Measurements from ENCODE around the gene OR4D2.
A peak's percentile ranks its signal among the peaks of the same experiment; 100 is the strongest.

Gene OR4D2

DNA sequence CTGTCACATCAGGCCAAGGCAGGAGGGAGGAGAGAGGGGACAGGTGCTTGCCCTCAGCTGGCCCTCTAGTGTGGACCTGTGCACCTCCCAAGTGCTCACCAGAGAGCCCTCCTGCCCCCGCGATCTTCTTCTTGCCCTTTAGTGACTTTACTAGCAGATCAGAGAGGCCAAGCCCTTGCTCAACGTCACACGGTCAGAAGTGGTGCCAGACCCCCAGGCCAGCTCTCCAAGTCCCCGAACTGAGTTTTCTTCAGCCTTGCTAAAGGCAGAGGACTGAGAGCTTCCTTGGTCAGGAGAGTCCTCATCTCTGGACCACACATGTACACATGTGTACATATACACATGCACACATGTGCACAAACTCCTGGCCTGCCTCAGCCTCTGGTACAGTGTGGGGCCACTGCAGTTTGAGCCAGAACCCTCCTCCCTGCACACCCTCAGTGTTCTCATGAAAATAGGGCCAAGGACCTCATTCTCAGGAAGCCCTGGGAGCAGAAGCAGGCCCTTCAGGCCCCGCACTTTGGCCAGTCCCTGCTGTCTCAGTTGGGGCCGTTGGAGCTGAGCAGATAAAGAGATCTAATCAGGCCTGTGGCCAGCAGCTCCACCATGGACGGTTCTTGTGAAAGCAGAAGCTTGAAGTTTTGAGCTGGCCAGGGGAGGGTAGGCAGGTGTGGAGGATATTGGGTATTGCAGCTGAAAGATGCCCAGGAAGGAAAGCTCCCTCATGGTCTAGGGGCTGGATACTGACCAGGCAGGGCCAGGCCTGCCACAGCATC is 18.4 kb downstream of the OR4D2 start:
- H3K36me3 ChIP-seq (replicated peaks), result no peaks in the 10 kb centered on the region
- in situ Hi-C loops (cut with MboI; ENCODE audit: low sequenced_read_pairs), result no loop called here
- no peaks in the 10 kb centered on the region for H3K4me1 ChIP-seq
- H3K4me3 ChIP-seq, result no peak overlapping the region
- no peaks in the 10 kb centered on the region for H3K27me3 ChIP-seq (ENCODE audit: low read depth)
- H3K9me3 ChIP-seq, result no peaks in the 10 kb centered on the region
- DNase-seq (ENCODE audit: low spot score in 2 of 2), result no peak

DNA sequence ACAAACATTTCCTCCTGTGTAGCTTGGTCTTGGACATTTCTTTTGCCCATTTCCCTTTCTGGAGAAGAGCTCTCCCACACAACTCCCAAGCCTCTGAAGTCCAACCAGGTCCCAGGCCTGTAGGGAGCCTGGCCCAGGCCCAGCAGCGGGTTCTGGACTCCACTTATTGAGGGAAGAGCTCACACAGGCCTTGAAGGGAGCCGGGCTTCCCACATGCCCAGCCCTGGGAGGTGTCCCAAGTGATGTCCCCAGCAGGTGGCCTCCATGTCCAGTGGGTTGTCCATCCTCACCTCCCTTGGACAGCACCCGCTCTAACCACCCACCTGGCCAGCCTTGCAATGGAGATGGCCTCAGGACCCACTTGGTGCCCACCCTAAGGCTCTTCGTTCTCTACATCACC is 19.8 kb downstream of the OR4D2 start:
- no peaks in the 10 kb centered on the region for H3K27me3 ChIP-seq (ENCODE audit: low read depth)
- H3K9me3 ChIP-seq, result no peaks in the 10 kb centered on the region
- in situ Hi-C loops (cut with MboI; ENCODE audit: low sequenced_read_pairs), result no loop called here
- H3K4me1 ChIP-seq, result no peaks in the 10 kb centered on the region
- no peak for DNase-seq (ENCODE audit: low spot score in 2 of 2)
- H3K36me3 ChIP-seq (replicated peaks), result no peaks in the 10 kb centered on the region
- no peak overlapping the region for H3K4me3 ChIP-seq

- in situ Hi-C loops (cut with MboI; ENCODE audit: low sequenced_read_pairs), result no loop called here
- H3K4me1 ChIP-seq, result no peaks in the 10 kb centered on the region
- H3K27me3 ChIP-seq (ENCODE audit: low read depth), result no peaks in the 10 kb centered on the region
Measured at GRCh38 chr17:58187063-58187462, 20.3 kb downstream of the OR4D2 start.

DNA sequence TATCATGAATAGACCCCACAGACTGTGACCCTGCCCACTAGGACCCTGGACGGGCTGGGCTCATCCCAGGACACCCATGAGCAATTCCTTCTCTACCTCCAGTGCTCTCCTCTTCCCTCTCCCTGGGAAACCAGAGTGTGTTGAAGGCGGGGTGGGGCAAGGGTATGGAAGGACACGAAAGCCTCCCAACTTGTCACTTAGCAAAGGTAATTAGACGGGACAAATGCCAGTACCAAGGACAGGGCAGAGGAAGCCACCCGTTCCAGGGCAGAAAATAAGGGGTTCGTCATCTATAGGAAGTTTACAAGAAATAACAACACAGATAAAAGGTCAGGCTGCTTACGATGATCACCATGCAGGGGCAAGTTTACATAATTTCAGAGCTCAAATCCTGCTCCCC is 20.9 kb downstream of the OR4D2 start:
- no peaks in the 10 kb centered on the region for H3K36me3 ChIP-seq (replicated peaks)

More at GRCh38 chr17:58187063-58187462, 20.3 kb downstream of the OR4D2 start:
- Histone ChIP-seq H3K4me3 (no peak overlapping the region), H3K36me3 (replicated peaks) (no peaks in the 10 kb centered on the region), H3K9me3 (no peaks in the 10 kb centered on the region)
- DNase-seq (ENCODE audit: low spot score in 2 of 2), result no peak

GRCh38 chr17:58189436-58190146 is 22.8 kb downstream of the OR4D2 start:
- in situ Hi-C loops (cut with MboI; ENCODE audit: low sequenced_read_pairs), result no loop called here
- Histone ChIP-seq H3K36me3 (replicated peaks) (no peaks in the 10 kb centered on the region), H3K4me1 (no peaks in the 10 kb centered on the region), H3K9me3 (no peaks in the 10 kb centered on the region), H3K4me3 (no peak overlapping the region), H3K27me3 (ENCODE audit: low read depth) (no peaks in the 10 kb centered on the region)
- no peak for DNase-seq (ENCODE audit: low spot score in 2 of 2)

More for the DNA sequence above, 20.9 kb downstream of the OR4D2 start:
- H3K4me1 ChIP-seq, result no peaks in the 10 kb centered on the region
- H3K4me3 ChIP-seq, result no peak overlapping the region
- H3K9me3 ChIP-seq, result no peaks in the 10 kb centered on the region
- in situ Hi-C loops (cut with MboI; ENCODE audit: low sequenced_read_pairs), result no loop called here
- DNase-seq (ENCODE audit: low spot score in 2 of 2), result no peak
- no peaks in the 10 kb centered on the region for H3K27me3 ChIP-seq (ENCODE audit: low read depth)

DNA sequence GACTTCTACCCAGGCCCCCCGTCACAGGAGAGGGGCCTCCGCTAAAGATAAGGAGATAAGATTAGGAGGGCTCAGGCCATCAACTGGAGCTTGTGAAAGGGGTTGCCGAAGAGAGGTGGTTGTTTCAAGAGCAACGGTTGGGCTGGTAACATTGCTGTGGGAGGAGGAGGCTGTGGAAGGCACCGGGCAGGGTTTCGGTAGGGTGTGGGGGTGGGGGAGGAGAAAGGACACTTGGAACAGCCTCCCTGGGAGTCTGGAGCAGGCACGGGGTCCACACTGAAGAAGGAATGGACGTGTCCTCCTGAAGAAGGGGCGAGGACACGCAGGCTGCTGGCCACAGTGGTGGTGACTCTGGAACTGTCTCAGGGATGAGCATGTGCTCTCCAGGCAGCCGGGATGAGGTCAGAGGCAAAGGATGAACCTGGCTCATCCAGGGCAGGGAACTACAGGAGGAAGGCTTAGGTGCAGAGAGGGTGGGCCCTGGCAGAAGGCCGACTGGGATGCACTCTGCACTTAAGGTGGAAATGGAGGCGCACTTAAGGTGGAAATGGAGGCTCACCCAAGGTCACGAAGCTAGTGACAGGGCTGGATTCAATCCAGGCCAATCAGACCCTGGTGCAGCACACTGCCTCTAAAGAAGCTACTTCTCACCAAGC is 24.6 kb downstream of the OR4D2 start:
- DNase-seq (ENCODE audit: low spot score in 2 of 2), result no peak
- Histone ChIP-seq H3K27me3 (ENCODE audit: low read depth) (no peaks in the 10 kb centered on the region), H3K9me3 (no peaks in the 10 kb centered on the region), H3K4me1 (no peaks in the 10 kb centered on the region), H3K4me3 (no peak overlapping the region), H3K36me3 (replicated peaks) (no peaks in the 10 kb centered on the region)
- in situ Hi-C loops (cut with MboI; ENCODE audit: low sequenced_read_pairs), result no loop called here

DNA sequence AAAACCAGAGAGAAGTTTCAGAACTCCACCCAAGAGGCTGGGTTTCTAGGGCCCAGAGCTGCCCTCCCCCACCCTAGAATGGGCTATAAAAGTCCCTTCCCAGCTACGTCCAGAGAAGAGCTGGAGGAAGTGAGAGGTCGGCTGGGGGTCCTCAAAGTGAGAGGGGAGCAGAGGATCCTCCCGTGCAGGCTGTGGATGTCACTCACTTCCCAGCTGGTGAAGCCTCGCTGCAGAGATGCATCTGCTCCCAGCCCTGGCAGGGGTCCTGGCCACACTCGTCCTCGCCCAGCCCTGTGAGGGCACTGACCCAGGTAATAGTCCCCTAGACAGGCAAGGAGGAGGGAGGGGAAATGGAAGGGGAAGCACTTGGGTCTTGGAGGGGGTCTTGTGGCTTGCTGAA is 25.8 kb downstream of the OR4D2 start, which contains the start of gene EPX:
TSS of gene EPX (plus strand) at position 115 of the 400 bp plus-strand sequence. CDS start at position 236, 121 bp downstream.
- no peaks in the 10 kb centered on the region for H3K36me3 ChIP-seq (replicated peaks)
- H3K4me3 ChIP-seq, result no peak within 1 kb of the TSS
- in situ Hi-C loops (cut with MboI; ENCODE audit: low sequenced_read_pairs), result no loop called here
- H3K4me1 ChIP-seq, result no peaks in the 10 kb centered on the region
- DNase-seq (ENCODE audit: low spot score in 2 of 2), result no peak
- H3K27me3 ChIP-seq (ENCODE audit: low read depth), result no peaks in the 10 kb centered on the region
- no peaks in the 10 kb centered on the region for H3K9me3 ChIP-seq

DNA sequence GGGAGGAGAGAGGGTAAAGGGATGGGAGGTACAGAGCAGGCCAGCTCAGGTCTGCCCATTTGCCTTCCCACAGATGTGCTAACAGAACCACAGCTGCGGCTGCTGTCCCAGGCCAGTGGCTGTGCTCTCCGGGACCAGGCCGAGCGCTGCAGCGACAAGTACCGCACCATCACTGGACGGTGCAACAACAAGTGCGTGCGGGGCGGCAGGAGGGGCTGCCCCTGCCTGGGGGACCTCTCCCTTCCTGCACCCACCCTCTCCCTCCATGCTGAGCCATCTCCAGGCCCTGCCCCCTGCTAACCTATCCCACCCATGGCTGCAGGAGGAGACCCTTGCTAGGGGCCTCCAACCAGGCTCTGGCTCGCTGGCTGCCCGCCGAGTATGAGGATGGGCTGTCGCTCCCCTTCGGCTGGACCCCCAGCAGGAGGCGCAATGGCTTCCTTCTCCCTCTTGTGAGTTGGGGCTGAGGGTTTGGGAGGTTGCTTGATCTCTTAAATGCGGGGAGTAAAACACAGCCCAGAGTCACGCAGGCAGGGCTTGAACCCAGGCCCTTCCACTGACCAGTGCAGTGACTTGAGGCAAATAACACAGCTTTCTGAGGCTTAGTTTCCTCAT is 27.0 kb downstream of the OR4D2 start:
- Histone ChIP-seq H3K36me3 (replicated peaks) (no peaks in the 10 kb centered on the region), H3K9me3 (no peaks in the 10 kb centered on the region), H3K4me3 (no peak overlapping the region), H3K27me3 (ENCODE audit: low read depth) (peaks cover 3% of the 10 kb centered on the region), H3K4me1 (no peaks in the 10 kb centered on the region)
- DNase-seq (ENCODE audit: low spot score in 2 of 2), result no peak
- in situ Hi-C loops (cut with MboI; ENCODE audit: low sequenced_read_pairs), result no loop called here

DNA sequence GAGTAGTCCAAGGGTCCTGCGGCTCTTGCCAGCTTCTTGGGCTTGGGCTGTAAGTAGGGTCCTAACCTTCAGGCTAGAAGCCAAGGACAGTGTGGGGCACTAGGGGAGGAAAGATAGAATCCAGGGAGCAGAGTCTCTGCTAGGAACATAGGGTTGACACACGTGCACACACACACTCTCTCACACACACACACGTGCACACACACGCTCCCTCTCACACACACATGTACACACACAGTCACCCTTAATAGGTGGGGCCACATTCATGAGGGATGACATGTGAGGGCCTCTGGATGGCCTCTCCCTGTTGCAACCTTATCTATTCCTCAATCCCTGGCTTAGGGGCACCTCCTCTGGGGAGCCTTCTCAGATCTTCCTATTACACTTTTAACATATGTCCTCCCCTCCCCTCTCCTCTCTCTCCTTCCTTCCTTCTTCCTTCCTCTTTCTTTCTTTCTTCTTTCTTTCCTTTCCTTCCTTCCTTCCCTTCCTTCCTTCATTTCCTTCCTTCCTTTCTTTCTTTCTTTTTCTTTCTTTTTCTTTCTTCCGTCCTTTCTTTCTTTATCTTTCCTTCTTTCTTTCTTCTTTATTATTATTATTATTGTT is 28.8 kb downstream of the OR4D2 start:
- in situ Hi-C loops (cut with MboI; ENCODE audit: low sequenced_read_pairs), result no loop called here
- Histone ChIP-seq H3K9me3 (no peaks in the 10 kb centered on the region), H3K27me3 (ENCODE audit: low read depth) (peaks cover 4% of the 10 kb centered on the region), H3K4me3 (no peak overlapping the region), H3K4me1 (no peaks in the 10 kb centered on the region), H3K36me3 (replicated peaks) (no peaks in the 10 kb centered on the region)
- DNase-seq (ENCODE audit: low spot score in 2 of 2), result no peak

DNA sequence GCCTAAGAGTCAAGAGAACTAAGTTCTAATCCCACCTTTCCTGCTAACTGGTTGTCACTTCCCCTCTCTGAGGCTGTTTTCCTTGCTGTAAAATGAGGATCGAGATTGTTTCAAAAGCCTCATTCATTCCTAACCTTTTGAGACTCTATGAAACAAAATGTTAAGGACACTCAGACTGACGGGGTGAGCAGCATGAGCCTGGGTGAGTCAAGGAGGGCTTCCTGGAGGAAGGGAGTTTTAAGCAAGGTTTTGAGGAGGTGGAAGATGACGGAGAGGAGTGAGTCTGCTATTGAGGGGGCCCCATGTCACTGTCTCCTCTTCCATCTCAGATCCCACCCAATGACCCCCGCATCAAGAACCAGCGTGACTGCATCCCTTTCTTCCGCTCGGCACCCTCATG is 29.8 kb downstream of the OR4D2 start:
- Histone ChIP-seq H3K9me3 (no peaks in the 10 kb centered on the region), H3K4me3 (no peak overlapping the region), H3K4me1 (no peaks in the 10 kb centered on the region), H3K36me3 (replicated peaks) (no peaks in the 10 kb centered on the region), H3K27me3 (ENCODE audit: low read depth) (peaks cover 4% of the 10 kb centered on the region)
- no peak for DNase-seq (ENCODE audit: low spot score in 2 of 2)
- in situ Hi-C loops (cut with MboI; ENCODE audit: low sequenced_read_pairs), result no loop called here

DNA sequence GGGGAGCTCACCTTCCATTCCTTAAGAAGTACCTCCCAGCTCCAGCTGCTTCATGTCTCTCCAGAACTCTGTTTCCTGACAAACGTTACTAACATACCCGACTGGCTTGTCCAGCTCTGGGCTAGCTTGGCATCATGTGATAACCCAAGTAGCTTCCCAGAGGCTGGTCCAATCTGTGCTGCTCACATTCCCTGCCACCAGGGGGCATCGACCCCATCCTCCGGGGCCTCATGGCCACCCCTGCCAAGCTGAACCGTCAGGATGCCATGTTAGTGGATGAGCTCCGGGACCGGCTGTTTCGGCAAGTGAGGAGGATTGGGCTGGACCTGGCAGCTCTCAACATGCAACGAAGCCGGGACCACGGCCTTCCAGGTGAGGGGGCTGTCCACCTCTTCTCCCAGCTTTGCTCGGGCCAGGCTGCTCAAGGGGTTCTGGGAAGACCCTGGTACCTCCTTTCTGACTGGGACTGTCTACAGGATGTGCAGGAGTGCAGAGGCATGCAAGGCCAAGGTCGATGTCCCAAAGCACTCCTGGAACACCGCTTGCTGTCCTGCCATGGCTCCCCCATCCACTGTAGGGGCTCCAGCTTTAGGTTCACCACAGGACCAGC is 33.3 kb downstream of the OR4D2 start:
- peak; percentile 49 to 79 for DNase-seq (ENCODE audit: low spot score in 2 of 2)
- in situ Hi-C loops (cut with MboI; ENCODE audit: low sequenced_read_pairs), result no loop called here

GRCh38 chr17:58202859-58203258 is 36.1 kb downstream of the OR4D2 start:
- no peaks in the 10 kb centered on the region for H3K9me3 ChIP-seq
- H3K4me1 ChIP-seq, result no peaks in the 10 kb centered on the region
- peaks cover 4% of the 10 kb centered on the region for H3K27me3 ChIP-seq (ENCODE audit: low read depth)
- H3K4me3 ChIP-seq, result no peak overlapping the region
- no peak for DNase-seq (ENCODE audit: low spot score in 2 of 2)
- in situ Hi-C loops (cut with MboI; ENCODE audit: low sequenced_read_pairs), result no loop called here
- no peaks in the 10 kb centered on the region for H3K36me3 ChIP-seq (replicated peaks)

More for the DNA sequence above, 33.3 kb downstream of the OR4D2 start:
- Histone ChIP-seq H3K36me3 (replicated peaks) (no peaks in the 10 kb centered on the region), H3K27me3 (ENCODE audit: low read depth) (peaks cover 4% of the 10 kb centered on the region), H3K9me3 (no peaks in the 10 kb centered on the region), H3K4me1 (no peaks in the 10 kb centered on the region), H3K4me3 (no peak overlapping the region)

DNA sequence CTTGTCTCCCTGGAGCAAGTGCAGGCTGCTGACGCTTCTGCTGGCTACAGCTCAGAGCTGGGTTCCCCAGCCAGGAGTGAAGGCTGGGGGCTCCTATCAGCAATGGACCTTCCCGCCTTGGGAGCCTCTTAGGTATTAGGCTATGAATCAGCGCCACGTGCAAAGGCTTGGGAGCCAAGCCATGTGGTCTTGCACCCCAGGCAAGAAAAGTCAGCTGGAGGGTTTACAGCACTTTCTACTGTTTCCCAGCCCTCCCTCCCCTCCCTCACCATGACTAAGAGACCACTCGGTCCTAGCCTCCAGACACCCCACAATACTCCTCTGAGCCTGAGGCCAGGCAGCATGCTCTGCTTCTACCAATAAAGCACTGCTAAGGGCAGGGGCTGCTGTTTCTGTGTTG is 38.0 kb downstream of the OR4D2 start:
- Histone ChIP-seq H3K4me3 (no peak overlapping the region), H3K27me3 (ENCODE audit: low read depth) (no peaks in the 10 kb centered on the region; the same call in 1 of the 2 replicates), H3K36me3 (replicated peaks) (no peaks in the 10 kb centered on the region), H3K9me3 (no peaks in the 10 kb centered on the region), H3K4me1 (no peaks in the 10 kb centered on the region)
- in situ Hi-C loops (cut with MboI; ENCODE audit: low sequenced_read_pairs), result no loop called here
- no peak for DNase-seq (ENCODE audit: low spot score in 2 of 2)

Data from HAP-1 (cell line).